A673 (cell line): Measurements from ENCODE around the gene FASN.

ENCODE experiments used
- CTCF ChIP-seq: fragments of 300-800, 200-600 bp; sonication (generic); conservative IDR thresholded peaks from 2 replicates; pipeline ENCODE4 v1.5.1; 2017; ENCODE audit warnings: low read depth, mild to moderate bottlenecking, antibody characterized with exemption, low read length, moderate library complexity, mixed read lengths
- EZH2 ChIP-seq: fragments of 200-600 bp; sonication (generic); IDR thresholded peaks from 2 replicates; pipeline ENCODE4 v1.6.1; 2017; ENCODE audit warnings: borderline replicate concordance, low read depth, mild to moderate bottlenecking, mixed read lengths, antibody characterized with exemption, low read length; ENCODE audit not compliant: poor library complexity, severe bottlenecking

DNA sequence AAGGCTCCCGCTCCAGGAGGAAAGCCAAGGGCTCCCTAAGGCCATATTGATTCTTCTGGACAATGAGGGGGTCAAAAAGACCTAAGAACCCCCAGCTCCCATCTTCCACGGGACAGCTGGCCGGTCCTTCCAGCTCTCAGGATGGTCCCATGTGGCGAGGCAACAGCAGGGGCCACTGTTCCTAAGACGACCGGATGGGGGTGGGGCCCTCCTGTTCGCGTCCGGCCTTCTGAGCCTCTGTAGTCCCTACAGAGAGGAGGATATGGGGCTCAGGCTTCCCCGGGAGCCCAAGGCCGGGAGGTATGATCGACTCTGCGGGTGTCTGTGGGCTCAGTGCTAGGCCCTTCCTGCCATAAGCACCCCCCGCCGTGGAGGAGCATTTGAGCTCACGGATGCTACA is 54.5 kb downstream of the FASN start:
- TF ChIP-seq CTCF = no peak
- no peak for TF ChIP-seq EZH2
